Psoas muscle (tissue), 8 donors: ENCODE data around the gene VGLL4. TPM values are rescaled to one million over a fixed set of nuclear protein-coding genes. Genes with fewer than 3 reads are reported as not detected.

ENCODE experiments used
- ATAC-seq, 4 donors: fragments of 200-7000 bp; cut with Tn5 transposase; one replicate each; pipeline ENCODE4 v1.9.1; 2020; ENCODE audit warnings: moderate library complexity in 3 of 4, mild to moderate bottlenecking in 2 of 4
- DNase-seq, 2 donors: peaks; one replicate each; pipeline ENCODE4 v3.0.0-alpha.2; 2020
- H3K27ac ChIP-seq: fragments of 200-600 bp; one replicate; pipeline ENCODE4 v1.8.0; 2022
- H3K27me3 ChIP-seq, 3 donors: fragments of 200-600 bp in 1 of 3; one replicate each; pipeline versions ENCODE4 v1.6.1 to v1.8.0; 2013 to 2022; ENCODE audit warnings: low read length in 2 of 3, mild to moderate bottlenecking in 2 of 3, moderate library complexity in 1 of 3; ENCODE audit not compliant: insufficient read depth in 3 of 3
- H3K36me3 ChIP-seq, 2 donors: fragments of 200-600 bp in 1 of 2; one replicate each; pipeline versions ENCODE4 v1.6.1 to v1.8.0; 2013 to 2022; ENCODE audit warnings: low read depth in 1 of 2, mild to moderate bottlenecking in 1 of 2, moderate library complexity in 1 of 2; ENCODE audit not compliant: insufficient read depth in 1 of 2
- H3K4me1 ChIP-seq: fragments of 200-600 bp; one replicate; pipeline ENCODE4 v1.8.0; 2022
- H3K4me3 ChIP-seq: fragments of 200-600 bp; one replicate; pipeline ENCODE4 v1.8.0; 2022; ENCODE audit warnings: mild to moderate bottlenecking
- H3K9me3 ChIP-seq: fragments of 200-600 bp; one replicate; pipeline ENCODE4 v1.8.0; 2022
- CTCF ChIP-seq: fragments of 200-600 bp; IDR thresholded peaks from one replicate; pipeline ENCODE4 v1.8.0; 2022; ENCODE audit warnings: antibody characterized with exemption
- WGBS, 3 donors: extraction: QIAGEN DNeasy Blood & Tissue Kit; methylation state at CpG; one replicate each; pipeline versions ENCODE4 v1.1.6 to v1.1.7; 2013; 5-methylcytosine and 5-hydroxymethylcytosine counted together
- intact Hi-C, 2 donors: fragments of 100-400 bp; cut with DNase I; formaldehyde crosslinking; loops; one replicate each; pipeline versions ENCODE4 v1.11.0 to v1.14.2; 2022
- polyA plus RNA-seq, 3 donors: library from polyadenylated mRNA; stranded (reverse); fragments of 200-250 nt; gene quantifications; one replicate each; pipeline ENCODE4 v1.2.3, GENCODE V29; 2013
- total RNA-seq, 4 donors: library from RNA; stranded (reverse); fragmentation: NEBNext Ultra II Directional in 2 of 4; extraction: Animal tissue kit (Norgen Biotek cat#: 25700) in 2 of 4; gene quantifications; one replicate each; pipeline versions ENCODE4 v1.2.1 to v1.2.4, GENCODE V29; 2021 to 2023
- donor health status: healthy with polysubstance abuse.
- donor health status: DM: no; HTN: no; CAD: no; lungs with moderate emphysema.
- donor health status: Bipolar disorder and iron deficiency.
- donor health status: healthy.
- donor health status: DM: yes; HTN: yes; CAD: no.
- donor health status: DM: no; HTN: no; CAD: no.
- donor health status: DM: no; HTN: no; CAD: no.
- donor health status: DM: yes; HTN: yes; CAD: no.

VGLL4 gene
- total and polyA plus RNA-seq, 7 donors = 8.0 to 14.8 (median 11.7) TPM

DNA sequence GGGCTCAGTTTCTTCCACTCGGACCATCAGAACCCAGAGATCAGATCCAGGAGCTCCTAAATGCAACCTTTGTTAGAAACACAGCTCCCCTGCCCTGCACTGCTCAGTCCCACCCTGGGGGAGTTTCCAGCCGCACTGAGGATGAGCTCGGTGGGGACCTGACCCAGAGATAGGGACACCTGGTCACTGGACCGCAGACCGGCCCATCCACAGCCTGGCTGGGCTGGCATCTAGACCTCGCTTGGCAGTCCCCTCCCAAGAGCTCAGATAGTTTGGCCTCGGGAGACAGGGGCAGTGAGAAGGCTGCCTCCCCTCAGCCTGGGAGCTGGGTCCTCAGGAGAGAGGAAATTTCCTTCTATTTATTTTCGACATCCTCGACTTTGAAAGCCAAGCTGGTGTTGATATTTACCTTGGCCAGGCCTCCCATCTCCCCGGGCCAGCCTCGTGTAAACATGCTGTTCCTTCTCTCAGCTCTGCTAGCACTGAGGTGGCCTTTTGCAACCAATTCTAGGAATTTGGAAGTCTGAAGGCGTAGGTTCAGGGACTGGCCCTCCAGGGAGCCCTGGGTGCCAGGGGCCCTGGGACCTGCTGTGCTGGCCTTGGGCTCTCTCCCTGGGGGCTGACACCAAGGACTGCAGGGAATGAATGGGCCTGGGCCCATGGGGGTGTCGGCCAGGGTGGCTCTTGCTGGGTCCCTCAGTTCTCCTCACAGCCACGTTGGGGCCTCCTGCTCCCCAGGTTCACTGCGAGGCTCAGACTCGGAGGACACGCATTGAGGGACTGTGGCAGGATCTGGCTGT, 90.1 kb downstream of the VGLL4 start:
- DNase-seq = peak in 1 of 2 donors; percentile 70
- ATAC-seq = peak in 1 of 4 donors; percentile 27
- Histone ChIP-seq H3K4me1 (peaks cover 54% of the 10 kb centered on the region), H3K4me3 (no peak overlapping the region), H3K27ac (peak overlapping the region; percentile 41), H3K9me3 (no peaks in the 10 kb centered on the region), H3K36me3 (peaks cover 0 to 32% of the 10 kb centered on the region in 2 donors), H3K27me3 (no peaks in the 10 kb centered on the region)
- TF ChIP-seq CTCF = no peak
- 46 to 65% (median 50%) methylated on average over 17 of the region's 17 CpGs for WGBS, 3 donors
- intact Hi-C loops = no loop called here

DNA sequence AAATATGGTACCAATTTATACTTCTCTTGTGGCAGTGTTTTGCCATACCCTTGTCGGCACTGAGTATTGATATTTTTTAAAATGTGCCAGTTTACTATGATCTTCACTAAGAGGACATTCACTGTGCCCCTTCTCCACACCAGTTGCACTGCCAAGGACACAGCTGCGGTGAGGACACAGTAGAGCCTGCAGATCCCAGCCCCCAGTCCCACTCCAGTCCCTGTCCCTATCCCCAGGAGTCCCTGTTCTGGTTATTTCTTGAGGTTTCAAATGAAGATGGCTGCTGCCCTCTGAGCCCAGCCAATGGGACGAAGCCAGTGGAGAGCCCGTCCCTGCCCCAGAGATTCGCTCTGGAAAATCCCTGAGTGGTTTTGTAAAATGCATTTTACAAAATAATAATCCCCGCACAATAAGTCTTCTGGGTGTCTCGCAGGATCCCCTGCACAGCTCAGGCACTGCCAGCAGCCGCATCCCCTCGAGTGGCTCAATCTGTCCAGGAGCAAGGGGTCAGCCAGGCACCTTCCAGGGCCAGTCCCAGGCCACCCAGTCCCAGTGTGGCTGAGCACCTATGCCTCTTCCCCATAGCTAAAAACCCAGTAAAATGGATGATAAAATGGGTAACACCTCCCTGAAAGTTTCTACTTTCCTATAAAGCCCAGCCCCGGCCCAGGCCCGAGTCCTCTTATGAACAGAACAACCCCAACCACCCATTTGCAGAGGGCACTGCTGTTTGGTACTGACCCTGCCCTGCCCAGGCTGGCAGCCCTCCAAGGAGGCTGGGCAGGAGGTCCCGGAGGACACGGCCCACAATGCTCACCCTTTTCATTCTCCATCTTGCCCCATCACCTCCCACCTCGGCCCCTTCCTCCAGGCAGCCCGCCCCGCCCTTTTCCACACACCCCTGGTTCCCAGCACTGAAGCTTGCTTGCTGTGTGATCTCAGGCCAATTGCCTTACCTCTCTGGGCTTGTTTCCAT, 91.1 kb downstream of the VGLL4 start:
- H3K4me1 ChIP-seq = peaks cover 47% of the 10 kb centered on the region
- no peaks in the 10 kb centered on the region for H3K27me3 ChIP-seq
- H3K36me3 ChIP-seq = peaks cover 0 to 22% of the 10 kb centered on the region in 2 donors
- intact Hi-C loops = no loop called here
- 81 to 86% (median 83%) methylated on average over 16 of the region's 16 CpGs for WGBS, 3 donors
- TF ChIP-seq CTCF = no peak
- H3K27ac ChIP-seq = peak overlapping the region; percentile 1
- no peaks in the 10 kb centered on the region for H3K9me3 ChIP-seq
- ATAC-seq = no peak
- DNase-seq = peak in 1 of 2 donors; percentile 19
- no peak overlapping the region for H3K4me3 ChIP-seq

DNA sequence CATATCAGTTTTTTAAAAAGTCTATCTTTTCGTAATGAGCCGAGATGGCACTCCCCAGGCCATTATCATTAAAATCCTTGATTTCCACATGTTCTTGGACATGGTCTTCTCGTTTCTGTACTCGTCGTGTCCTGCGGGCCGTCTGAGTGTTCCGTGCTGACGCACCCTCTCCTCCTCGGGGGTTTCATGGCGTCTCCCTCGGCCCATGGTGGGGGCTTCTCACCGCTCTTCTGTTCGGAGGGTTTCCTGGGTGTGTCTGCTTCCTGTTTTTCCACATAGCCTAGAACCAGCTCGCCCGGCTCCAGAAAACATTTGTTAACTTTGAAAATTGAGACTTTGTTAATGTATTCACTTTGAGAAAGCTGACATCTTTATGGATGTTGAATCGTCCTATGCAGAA, 92.7 kb downstream of the VGLL4 start:
- 76 to 79% (median 78%) methylated on average over 17 of the region's 17 CpGs for WGBS, 3 donors
- ATAC-seq (no peak), DNase-seq (no peak)
- Histone ChIP-seq H3K27ac (peak overlapping the region; percentile 16), H3K36me3 (peaks cover 0 to 19% of the 10 kb centered on the region in 2 donors), H3K9me3 (no peaks in the 10 kb centered on the region), H3K4me3 (no peak overlapping the region), H3K4me1 (peaks cover 32% of the 10 kb centered on the region), H3K27me3 (no peaks in the 10 kb centered on the region)
- TF ChIP-seq CTCF = no peak
- intact Hi-C loops = no loop called here

- intact Hi-C loops = no loop called here
These were observed 94.1 kb downstream of the VGLL4 start for GRCh38 chr3:11549580-11550140.

More at GRCh38 chr3:11549580-11550140, 94.1 kb downstream of the VGLL4 start:
- peaks cover 23% of the 10 kb centered on the region for H3K4me1 ChIP-seq
- no peaks in the 10 kb centered on the region for H3K9me3 ChIP-seq
- H3K4me3 ChIP-seq = no peak overlapping the region
- 78 to 83% (median 78%) methylated on average over 9 of the region's 9 CpGs for WGBS, 3 donors
- no peak for TF ChIP-seq CTCF
- H3K27ac ChIP-seq = peak overlapping the region; percentile 39
- no peak for ATAC-seq
- DNase-seq = no peak
- H3K36me3 ChIP-seq = peaks cover 0 to 9% of the 10 kb centered on the region in 2 donors
- no peaks in the 10 kb centered on the region for H3K27me3 ChIP-seq
